ENCODE results near the gene CTNNA3.

GRCh38 chr10:67665491-67665890, 30.5 kb downstream of the CTNNA3 start:
- TF ChIP-seq POLR2A (IDR thresholded peaks at IDR 0.05) (no peak), CTCF (IDR thresholded peaks at IDR 0.05) (no peak)

All from uterus (tissue), 2 donors.